Measurements from ENCODE around the gene GID8.

Gene GID8

GRCh38 chr20:62971950-62972844 is 34.2 kb downstream of the GID8 start:
- no peak for DNase-seq

DNA sequence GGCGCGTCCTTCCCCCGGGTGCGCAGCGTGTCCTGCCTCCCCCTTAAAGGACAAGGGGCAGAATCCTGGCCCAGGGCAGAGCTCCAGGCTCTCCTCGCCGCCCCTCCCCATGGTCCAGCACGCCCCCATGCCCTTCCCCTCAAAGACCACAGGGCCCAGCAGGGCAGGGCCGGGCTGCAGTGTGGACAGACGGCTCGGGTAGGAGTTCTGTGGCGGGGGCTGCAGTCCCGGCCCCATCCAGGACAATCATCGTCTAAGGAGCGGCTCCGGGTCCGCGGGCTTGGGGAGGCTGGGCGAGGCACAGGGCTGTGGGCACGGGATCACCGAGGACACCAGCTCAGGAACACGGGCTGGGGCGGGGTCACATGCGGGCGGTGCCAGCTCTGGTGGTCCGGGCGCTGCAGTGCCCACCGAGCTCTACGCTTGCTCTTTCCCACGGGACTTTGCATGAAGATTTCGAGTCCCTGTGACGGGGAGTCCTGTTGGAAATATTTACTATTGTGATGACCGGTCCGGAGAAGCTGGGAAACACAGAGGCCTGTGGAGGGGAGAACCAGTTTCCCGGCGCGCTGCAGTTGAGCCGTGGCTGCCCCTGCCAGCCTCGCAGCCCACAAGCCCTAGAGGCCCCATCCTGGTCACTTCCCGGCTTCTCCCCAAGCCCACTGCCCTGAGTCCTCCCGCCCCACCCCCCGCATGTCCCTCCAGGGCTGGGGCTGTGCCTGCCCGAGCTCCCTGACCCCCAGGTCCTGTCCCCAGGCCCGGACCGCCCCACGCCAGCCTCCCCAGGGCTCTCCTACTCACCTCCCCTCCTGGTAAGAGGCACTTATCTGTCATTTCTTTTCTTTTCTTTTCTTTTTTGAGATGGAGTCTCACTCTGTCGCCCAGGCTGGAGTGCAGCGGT is 35.1 kb downstream of the GID8 start:
- DNase-seq, result no peak

GRCh38 chr20:62975251-62975760 is 37.4 kb downstream of the GID8 start:
- DNase-seq, result no peak

DNA sequence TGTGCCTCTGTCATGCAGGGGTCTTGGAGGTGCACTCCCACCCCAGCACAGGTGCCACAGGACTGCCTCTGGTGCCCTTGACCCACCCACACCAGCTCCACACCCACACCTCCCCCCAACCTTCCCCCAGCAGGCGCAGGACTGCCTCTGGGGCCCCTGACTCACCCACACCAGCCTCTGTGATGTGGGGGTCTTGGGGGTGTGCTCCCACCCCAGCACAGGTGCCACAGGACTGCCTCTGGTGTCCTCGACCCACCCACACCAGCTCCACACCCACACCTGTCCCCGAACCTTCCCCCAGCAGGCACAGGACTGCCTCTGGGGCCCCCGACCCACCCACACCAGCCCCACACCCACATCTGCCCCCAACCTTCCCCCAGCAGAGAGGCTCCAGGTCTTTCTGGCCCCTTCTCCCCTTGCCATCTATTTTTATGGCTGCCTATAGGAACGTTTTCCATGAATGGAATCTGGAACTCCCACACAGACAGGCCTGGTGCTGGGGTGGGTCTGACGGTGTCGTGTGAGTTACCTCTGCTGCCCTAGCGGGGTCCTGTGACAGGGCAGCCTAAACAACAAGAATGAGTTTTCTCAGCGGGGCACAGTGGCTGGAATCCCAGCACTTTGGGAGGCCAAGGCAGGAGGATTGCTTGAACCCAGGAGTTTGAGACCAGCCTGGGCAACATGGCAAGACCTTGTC is 38.0 kb downstream of the GID8 start:
- DNase-seq, result no peak

DNA sequence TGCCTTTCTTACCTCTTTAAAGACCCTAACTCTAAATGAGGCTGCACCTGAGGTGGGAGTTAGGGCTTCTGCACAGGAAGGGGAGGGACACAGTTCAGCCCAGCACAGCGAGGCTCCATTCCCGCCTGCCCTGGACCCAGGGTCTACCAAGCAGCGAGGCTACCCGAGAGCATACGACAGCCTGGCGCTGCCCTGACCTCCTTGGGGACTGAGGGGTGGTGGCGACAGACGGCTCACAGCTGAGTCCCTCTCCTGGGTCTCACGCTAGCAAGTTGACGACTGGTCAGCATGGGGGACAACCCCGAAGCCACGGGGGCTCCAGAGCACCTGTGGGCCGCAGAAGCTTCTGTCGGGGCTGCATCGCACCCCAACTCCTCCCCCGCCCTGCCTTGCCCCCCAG is 38.9 kb downstream of the GID8 start:
- no peak for DNase-seq

- DNase-seq, result no peak
These were observed 39.9 kb downstream of the GID8 start for GRCh38 chr20:62977613-62978560.

- no peak for DNase-seq
These were observed 40.6 kb downstream of the GID8 start for GRCh38 chr20:62978561-62978943.

DNA sequence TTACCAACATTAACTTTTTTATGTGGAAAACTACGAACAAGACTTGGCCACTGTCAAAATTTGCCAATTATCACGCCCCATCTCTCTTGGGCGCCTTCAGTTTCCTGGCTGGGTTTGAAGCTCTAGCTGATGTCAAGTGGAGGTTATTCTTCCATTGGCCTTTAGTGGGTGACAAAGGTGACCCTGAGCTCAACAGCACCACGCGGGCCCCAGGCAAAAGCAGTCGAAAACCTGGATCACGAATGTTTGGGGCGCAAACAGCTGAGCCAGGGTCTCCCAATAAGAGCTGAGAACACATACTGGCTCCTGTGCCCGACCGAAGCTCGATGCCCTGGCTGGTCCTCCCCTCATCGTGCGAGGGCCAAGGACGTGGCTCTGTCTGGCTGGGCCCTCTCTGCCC is 41.4 kb downstream of the GID8 start:
- DNase-seq, result no peak

GRCh38 chr20:62979876-62980373 is 42.0 kb downstream of the GID8 start:
- no peak for DNase-seq

DNA sequence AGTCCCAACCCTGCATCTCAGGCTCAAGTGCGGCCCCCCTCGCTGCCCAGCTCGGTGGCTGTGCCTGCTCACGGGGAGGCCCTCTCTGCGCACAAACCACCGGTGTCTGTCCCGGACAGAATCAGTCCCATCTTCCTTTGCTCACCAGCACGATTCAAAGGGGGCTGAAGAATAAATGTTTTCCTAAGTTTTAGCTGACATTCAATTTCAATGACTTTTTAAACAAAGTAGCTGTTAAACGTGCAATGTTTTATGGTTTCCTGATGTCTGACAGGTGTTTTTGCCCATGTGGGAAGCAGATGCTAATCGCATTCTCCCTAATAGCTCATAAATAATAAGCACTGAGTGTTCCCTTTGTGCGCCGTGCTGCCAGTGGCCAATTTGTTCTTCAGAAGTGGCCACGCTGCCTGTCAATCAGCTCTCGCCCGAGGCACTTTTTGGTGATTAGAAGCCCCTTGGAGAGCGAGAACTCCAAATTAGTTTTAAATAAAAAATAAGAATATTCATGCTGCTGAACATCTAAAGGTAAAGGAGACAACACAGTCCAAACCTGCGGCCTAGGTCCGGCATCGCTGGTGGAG is 42.5 kb downstream of the GID8 start:
- no peak for DNase-seq

DNA sequence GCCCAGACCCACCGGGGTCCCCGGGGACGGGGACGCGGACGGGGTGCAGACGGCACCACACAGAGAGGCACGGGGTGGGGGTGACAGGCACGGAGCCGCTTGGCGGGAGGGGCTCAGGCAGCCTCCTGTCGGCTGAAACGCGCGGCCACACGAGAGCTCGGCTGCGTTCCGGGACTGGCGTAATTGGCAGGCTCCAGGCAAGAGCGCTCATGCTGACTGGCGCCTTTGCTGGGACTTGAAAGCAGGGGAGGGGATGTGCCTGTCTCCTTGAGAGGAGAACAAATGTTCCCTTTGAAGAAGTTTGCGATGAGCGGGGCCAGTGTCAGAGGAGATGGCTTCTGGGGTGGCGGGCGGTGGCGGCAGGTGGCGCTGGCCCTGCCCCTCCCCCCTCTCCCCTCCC is 43.0 kb downstream of the GID8 start:
- no peak for DNase-seq

- DNase-seq, result no peak
These were observed 44.5 kb downstream of the GID8 start for GRCh38 chr20:62982124-62983075.

GRCh38 chr20:62983210-62983609 is 45.3 kb downstream of the GID8 start:
- no peak for DNase-seq

DNA sequence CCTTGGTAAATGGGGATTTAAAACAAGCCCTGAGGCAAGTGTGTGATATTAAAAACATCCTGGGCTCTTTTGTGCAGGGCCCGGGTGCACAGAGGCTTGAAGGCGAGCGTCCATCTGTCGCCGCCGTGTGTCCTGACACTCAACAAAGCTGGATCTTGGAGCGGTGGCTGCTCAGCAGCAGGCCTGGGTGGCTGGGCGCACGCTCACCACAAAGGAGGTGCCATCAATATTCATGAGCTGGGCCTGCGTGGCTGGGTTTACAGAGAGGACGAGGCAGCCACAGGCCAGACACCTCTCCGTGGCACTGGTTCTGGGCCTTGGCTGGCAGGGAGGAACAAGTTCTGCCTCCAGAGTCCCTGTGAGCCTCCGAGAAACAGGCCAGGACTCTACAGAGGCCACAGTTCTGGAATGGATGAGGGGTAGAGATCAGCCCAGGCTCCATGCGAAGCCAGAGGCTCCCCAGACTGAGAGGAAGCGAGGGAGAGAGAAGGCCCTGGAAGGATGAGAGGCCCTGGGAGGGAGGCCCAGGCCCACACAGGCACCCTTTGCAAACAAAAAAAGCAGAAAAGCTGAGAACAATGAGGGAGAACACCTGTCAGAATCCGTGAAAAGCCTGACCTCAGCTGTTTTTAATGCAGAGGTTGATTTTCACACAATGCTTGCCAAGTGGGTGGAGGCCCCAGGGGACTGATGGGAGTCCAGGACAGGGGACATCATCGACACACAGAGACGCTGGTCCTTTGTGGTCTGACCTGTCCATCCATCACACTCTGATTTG is 46.9 kb downstream of the GID8 start:
- no peak for DNase-seq

DNA sequence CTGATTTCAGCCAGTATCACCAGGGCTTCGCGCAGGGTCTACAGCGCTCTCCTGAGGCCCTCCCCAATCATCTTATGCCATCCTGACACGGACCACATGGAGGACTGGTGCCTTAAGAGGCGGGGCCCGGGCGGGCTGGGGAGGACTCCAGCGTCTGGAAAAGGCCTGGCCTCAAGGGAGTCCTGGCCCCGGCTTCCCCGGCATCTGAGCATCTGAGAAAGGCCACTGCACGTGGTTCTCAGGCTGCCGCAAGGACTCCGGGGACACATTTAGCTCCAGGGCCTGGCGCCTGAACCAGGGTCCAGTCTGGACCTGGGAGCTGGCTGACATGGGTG is 47.5 kb downstream of the GID8 start:
- DNase-seq, result no peak

GRCh38 chr20:62986257-62986800 is 48.4 kb downstream of the GID8 start:
- DNase-seq, result no peak

GRCh38 chr20:62987114-62987513 is 49.2 kb downstream of the GID8 start:
- DNase-seq, result no peak

DNA sequence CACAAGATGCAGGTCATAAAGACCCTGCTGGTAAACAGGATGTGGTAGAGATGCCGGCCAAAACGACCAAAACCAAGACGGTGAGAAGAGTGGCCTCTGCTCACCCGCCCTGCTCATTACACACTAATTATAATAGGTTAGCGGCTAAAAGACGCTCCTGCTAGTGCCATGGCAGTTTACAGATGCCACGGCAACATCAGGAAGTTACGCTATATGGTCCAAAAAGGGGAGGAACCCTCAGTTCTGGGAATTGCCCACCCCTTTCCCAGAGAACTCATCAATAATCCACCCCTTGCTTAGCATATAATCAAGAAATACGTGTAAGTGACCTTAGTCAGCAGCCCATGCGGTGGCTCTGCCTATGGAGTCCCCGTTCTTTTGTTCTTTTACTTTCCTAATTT is 51.3 kb downstream of the GID8 start:
- DNase-seq, result no peak

DNA sequence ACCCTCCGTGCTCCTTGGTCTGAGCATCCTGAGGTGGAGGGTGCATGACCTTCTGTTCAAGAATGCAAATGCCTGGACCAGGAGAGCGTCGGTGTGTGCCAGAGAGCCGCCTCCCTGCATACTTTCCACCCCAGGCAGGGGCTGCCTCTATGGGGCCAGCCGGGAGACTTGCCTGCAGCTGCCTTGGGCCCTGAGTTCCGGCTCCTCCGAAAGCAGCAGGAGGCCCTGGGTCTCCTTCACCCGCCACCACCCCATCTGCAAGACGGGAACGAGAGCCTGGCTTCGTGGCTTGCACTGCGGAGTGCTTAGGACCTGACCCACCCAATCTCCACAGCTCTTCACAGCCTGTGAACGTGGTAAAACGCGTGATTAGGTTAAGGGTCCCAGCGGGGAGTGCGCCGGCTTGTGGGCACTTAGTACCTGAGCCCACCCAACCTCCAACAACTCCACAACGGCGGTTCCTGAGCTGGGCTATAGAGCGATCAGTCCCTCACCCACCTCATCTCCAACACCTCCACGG is 52.4 kb downstream of the GID8 start:
- no peak for DNase-seq
